Vagina (tissue), 2 donors: ENCODE data around the gene TPP2.

Experiments
- CTCF ChIP-seq, 3 experiments: fragments of 450-650 bp in 2 of 3; fragments of 200-600 bp in 1 of 3; sonication (generic) in 1 of 3; IDR thresholded peaks; one replicate each; pipeline ENCODE4 v1.5.1; 2017 to 2019; ENCODE audit warnings: antibody characterized with exemption in 3 of 3, mild to moderate bottlenecking in 2 of 3, moderate library complexity in 2 of 3
- POLR2AphosphoS5 ChIP-seq, 2 donors: sonication (generic); formaldehyde crosslinking; IDR thresholded peaks; one replicate each; pipeline ENCODE4 v1.9.0; 2017; ENCODE audit warnings: antibody characterized with exemption in 2 of 2, mild to moderate bottlenecking in 2 of 2, low read depth in 1 of 2; ENCODE audit not compliant: insufficient read depth in 1 of 2

DNA sequence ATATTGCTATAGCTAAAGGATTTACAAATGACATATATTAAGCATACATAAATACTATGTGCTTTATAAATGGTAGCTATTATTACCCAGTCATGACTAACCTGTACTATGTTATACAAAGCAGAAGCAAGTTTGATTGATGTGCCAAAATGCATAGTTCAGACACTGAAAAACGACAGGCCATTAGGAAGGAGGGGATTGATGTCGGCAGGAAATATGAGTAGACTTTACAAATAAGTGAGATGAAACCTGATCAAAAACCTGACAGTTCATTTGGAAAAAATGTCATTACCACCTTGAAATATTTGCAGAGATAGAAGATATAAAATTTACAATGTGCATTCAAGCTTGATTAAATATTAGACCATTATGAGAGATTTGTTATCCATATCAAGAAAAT, 38.8 kb upstream of the TPP2 start:
- TF ChIP-seq CTCF (IDR thresholded peaks at IDR 0.05) = no peak
- no peak for TF ChIP-seq POLR2AphosphoS5 (IDR thresholded peaks at IDR 0.05; ENCODE audit: insufficient read depth in 1 of 2, low read depth in 1 of 2)
